Forelimb muscle (tissue), 1 donor: ENCODE data around the gene PSMB7. TPM values are rescaled to one million over a fixed set of nuclear protein-coding genes. Genes with fewer than 3 reads are reported as not detected.

ENCODE experiments used
- polyA plus RNA-seq: library from polyadenylated mRNA; unstranded; fragments of 120-200 nt; gene quantifications from one replicate; pipeline ENCODE4 v1.2.1, GENCODE V29; 2013; ENCODE audit not compliant: insufficient read length

Gene PSMB7
- polyA plus RNA-seq, 1 donor = 177 TPM

Other genes with a start within 250 kb of the PSMB7 start
- 30.5 TPM for gene NEK6, start 157.5 kb downstream of the PSMB7 start, polyA plus RNA-seq
- gene ADGRD2, start 35.0 kb upstream of the PSMB7 start, polyA plus RNA-seq = 0.08 TPM
- gene NR5A1, start 92.0 kb upstream of the PSMB7 start, polyA plus RNA-seq = not detected